Endothelial cell of umbilical vein (primary cell): ENCODE results near the gene DCAF7. TPM values are rescaled to one million over a fixed set of nuclear protein-coding genes. Genes with fewer than 3 reads are reported as not detected.

Source experiments
- BruUV-seq: library from RNA; stranded (reverse); fragments of 400-500 nt; replicated peaks from 2 replicates; lab custom pipeline; 2021; lab: Mats Ljungman, UMichigan
- CTCF ChIA-PET: fragments of 300-600, 350-600 bp; sonication (Branson Sonifier 250); formaldehyde crosslinking; loops from one replicate; lab custom pipeline; 2021; ENCODE audit warnings: antibody characterized with exemption, inconsistent platforms; lab: Charles Lee
- POLR2A ChIA-PET: fragments of 300-600, 350-600 bp; sonication (Branson Sonifier 250); formaldehyde crosslinking; loops from one replicate; lab custom pipeline; 2021; ENCODE audit warnings: antibody characterized with exemption, inconsistent platforms; lab: Charles Lee
- DNase-seq: peaks from one replicate; pipeline ENCODE4 v3.0.0-alpha.2; 2011; ENCODE audit warnings: low read depth, low spot score
- FAIRE-seq: peaks from 2 replicates; lab custom pipeline; 2011; peaks lifted over from hg19 to GRCh38; lab: Jason Lieb, UNC
- H2AFZ ChIP-seq: 2 replicates; pipeline ENCODE4 v1.6.0; 2012; ENCODE audit warnings: low read depth, low read length, control low read depth, inconsistent platforms
- H3K27ac ChIP-seq: 2 replicates; pipeline ENCODE4 v1.5.1; 2011; ENCODE audit warnings: low read depth, mild to moderate bottlenecking, control low read depth, low read length, moderate library complexity; ENCODE audit not compliant: insufficient read depth
- H3K27me3 ChIP-seq, 2 experiments: 2 replicates each; pipeline versions ENCODE4 v1.6.0 to v1.6.1; 2011; ENCODE audit warnings: low read length in 2 of 2, mixed read lengths in 1 of 2; ENCODE audit not compliant: control insufficient read depth in 2 of 2, insufficient read depth in 2 of 2
- H3K36me3 ChIP-seq, 2 experiments: 2 replicates in 1 of 2; 3 replicates in 1 of 2; pipeline ENCODE4 v1.5.1; 2011; ENCODE audit warnings: low read length in 2 of 2, mild to moderate bottlenecking in 1 of 2, moderate library complexity in 1 of 2; ENCODE audit not compliant: control insufficient read depth in 2 of 2, insufficient read depth in 2 of 2; ENCODE audit errors: extremely low read depth in 1 of 2
- H3K4me1 ChIP-seq: 3 replicates; pipeline ENCODE4 v1.5.1; 2011; ENCODE audit warnings: mild to moderate bottlenecking, low read length; ENCODE audit not compliant: control insufficient read depth, insufficient read depth; ENCODE audit errors: extremely low read depth
- H3K4me2 ChIP-seq: 2 replicates; pipeline ENCODE4 v1.6.1; 2011; ENCODE audit warnings: low read length, control low read depth, mixed read lengths; ENCODE audit not compliant: insufficient read depth
- H3K4me3 ChIP-seq, 3 experiments: fragments of 200-600 bp in 1 of 3; sonication (generic), shearing (Covaris generic) in 1 of 3; replicated peaks in 1 of 3; 2 replicates each; pipeline ENCODE4 v1.5.1; 2011 to 2016; ENCODE audit warnings: control low read depth in 3 of 3, low read length in 3 of 3, mild to moderate bottlenecking in 2 of 3, inconsistent platforms in 1 of 3, low read depth in 1 of 3, moderate library complexity in 1 of 3; ENCODE audit not compliant: insufficient read depth in 1 of 3
- H3K79me2 ChIP-seq: 2 replicates; pipeline ENCODE4 v1.6.0; 2012; ENCODE audit warnings: low read length, inconsistent platforms; ENCODE audit not compliant: control insufficient read depth, insufficient read depth
- H3K9ac ChIP-seq: replicated peaks from 2 replicates; pipeline ENCODE3; 2011; ENCODE audit warnings: low read length, control low read depth; ENCODE audit not compliant: insufficient read depth; ENCODE audit errors: extremely low read depth
- H3K9me1 ChIP-seq: replicated peaks from 3 replicates; pipeline ENCODE4 v1.6.0; 2011; ENCODE audit warnings: mild to moderate bottlenecking, low read length; ENCODE audit not compliant: control insufficient read depth, insufficient read depth; ENCODE audit errors: extremely low read depth
- H3K9me3 ChIP-seq: replicated peaks from 2 replicates; pipeline ENCODE4 v1.5.1; 2012; ENCODE audit warnings: low read length, inconsistent platforms; ENCODE audit not compliant: control insufficient read depth, insufficient read depth
- H4K20me1 ChIP-seq: replicated peaks from 2 replicates; pipeline ENCODE3; 2011; ENCODE audit warnings: mild to moderate bottlenecking, low read length; ENCODE audit not compliant: control insufficient read depth, insufficient read depth; ENCODE audit errors: extremely low read depth
- CTCF ChIP-seq, 2 donors: IDR thresholded peaks; 1 replicate in 1 of 2; 2 replicates in 1 of 2; pipeline ENCODE4 v1.5.1; 2011; ENCODE audit warnings: low read length in 2 of 2, mild to moderate bottlenecking in 2 of 2, moderate library complexity in 2 of 2, control low read depth in 1 of 2, inconsistent platforms in 1 of 2, low read depth in 1 of 2; ENCODE audit not compliant: insufficient read depth in 1 of 2; ENCODE audit errors: extremely low read depth in 1 of 2
- EZH2 ChIP-seq: IDR thresholded peaks from 2 replicates; pipeline ENCODE4 v1.6.1; 2012; ENCODE audit warnings: borderline replicate concordance, low read depth, mild to moderate bottlenecking, moderate library complexity, low read length, inconsistent platforms; ENCODE audit not compliant: severe bottlenecking
- FOS ChIP-seq: IDR thresholded peaks from 2 replicates; pipeline ENCODE4 v1.6.1; 2011; ENCODE audit warnings: mild to moderate bottlenecking, low read length, moderate library complexity, borderline replicate concordance; ENCODE audit not compliant: insufficient read depth
- GATA2 ChIP-seq: IDR thresholded peaks from 2 replicates; pipeline ENCODE4 v1.7.0; 2011; ENCODE audit warnings: low read depth, mild to moderate bottlenecking, moderate library complexity, mixed read lengths, low read length; ENCODE audit not compliant: insufficient read length, insufficient read depth
- JUN ChIP-seq: IDR thresholded peaks from 2 replicates; pipeline ENCODE4 v1.6.1; 2011; ENCODE audit warnings: borderline replicate concordance, low read depth; ENCODE audit not compliant: insufficient read length, insufficient read depth
- MYC ChIP-seq: IDR thresholded peaks from one replicate; pipeline ENCODE4 v1.6.1; 2011; ENCODE audit warnings: mild to moderate bottlenecking, low read depth, low read length
- POLR2A ChIP-seq: IDR thresholded peaks from 2 replicates; pipeline ENCODE4 v1.6.1; 2012; ENCODE audit warnings: low read depth, mild to moderate bottlenecking, control low read depth, low read length
- POLR2AphosphoS5 ChIP-seq: IDR thresholded peaks from 2 replicates; pipeline ENCODE4 v1.6.1; 2012; ENCODE audit warnings: low read depth, mild to moderate bottlenecking, control low read depth, low read length, moderate library complexity; ENCODE audit not compliant: insufficient read depth
- dilution Hi-C: fragments of 300-500 bp; cut with MboI; formaldehyde crosslinking; loops from one replicate; pipeline ENCODE4 v1.15.0; 2019; ENCODE audit warnings: low sequenced_read_pairs; ENCODE audit not compliant: extremely low pct_ligation_motif_present
- intact Hi-C: fragments of 100-400 bp; cut with micrococcal nuclease; formaldehyde crosslinking; loops from one replicate; pipeline ENCODE4 v1.10.0; 2022
- polyA plus RNA-seq, 4 experiments: library from polyadenylated mRNA; depleted of rRNA in 3 of 4; stranded (reverse) in 3 of 4; unstranded in 1 of 4; fragments of >200 nt; gene quantifications; 2 replicates each; pipeline versions ENCODE4 v1.2.1 to v1.2.3, GENCODE V29; 2011 to 2012; ENCODE audit warnings: missing spikeins in 1 of 4
- total RNA-seq: library from RNA; stranded (reverse); gene quantifications from 2 replicates; pipeline ENCODE4 v1.2.3, GENCODE V29; 2021
- TF ChIP-seq, protein P1 (sequence below): IDR thresholded peaks from 2 replicates; pipeline ENCODE4 v1.6.1; 2011; ENCODE audit not compliant: insufficient read depth, insufficient read length

The DCAF7 gene
- total and polyA plus RNA-seq, 2 donors (not counting 3 experiments of a cell fraction or from before 2014, with no cell fraction given) = 82.8 to 100 TPM

DNA sequence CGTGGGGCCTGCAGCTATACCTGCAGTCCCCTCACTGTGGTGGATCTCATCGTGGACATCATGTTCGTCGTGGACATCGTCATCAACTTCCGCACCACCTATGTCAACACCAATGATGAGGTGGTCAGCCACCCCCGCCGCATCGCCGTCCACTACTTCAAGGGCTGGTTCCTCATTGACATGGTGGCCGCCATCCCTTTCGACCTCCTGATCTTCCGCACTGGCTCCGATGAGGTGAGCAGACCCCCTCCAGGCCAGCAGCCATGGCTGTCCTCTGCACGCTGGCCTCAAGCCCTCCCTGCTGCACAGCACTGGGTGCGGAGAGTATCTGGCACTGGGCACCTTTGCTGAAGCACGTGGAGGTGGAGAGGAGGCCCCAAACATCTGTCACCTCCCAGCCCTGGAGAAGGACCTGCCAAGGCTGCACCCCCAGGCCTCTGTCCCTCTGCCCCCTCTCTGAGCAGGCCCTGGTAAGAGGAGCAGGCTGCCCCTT is 16.2 kb upstream of the DCAF7 start:
- dilution Hi-C loops = no loop called here
- no peak overlapping the region for H2AFZ ChIP-seq
- H3K27ac ChIP-seq = no peak overlapping the region
- no peak for TF ChIP-seq GATA2
- TF ChIP-seq, protein P1, sequence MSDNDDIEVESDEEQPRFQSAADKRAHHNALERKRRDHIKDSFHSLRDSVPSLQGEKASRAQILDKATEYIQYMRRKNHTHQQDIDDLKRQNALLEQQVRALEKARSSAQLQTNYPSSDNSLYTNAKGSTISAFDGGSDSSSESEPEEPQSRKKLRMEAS = no peak
- no peak for TF ChIP-seq EZH2
- no peak for TF ChIP-seq POLR2AphosphoS5
- TF ChIP-seq CTCF (IDR thresholded peaks at IDR 0.05; ENCODE audit: extremely low read depth in 1 of 2, insufficient read depth in 1 of 2, low read depth in 1 of 2, low read length in 2 of 2) = no peak
- TF ChIP-seq POLR2A = no peak
- no peak for TF ChIP-seq MYC
- no peak for TF ChIP-seq JUN
- TF ChIP-seq FOS = no peak
- H3K9ac ChIP-seq = no peak overlapping the region
- no peaks in the 10 kb centered on the region for H3K79me2 ChIP-seq
- FAIRE-seq (no peak), DNase-seq (no peak)
- H3K4me2 ChIP-seq = no peak overlapping the region
- intact Hi-C loops = no loop called here
- ChIA-PET CTCF (interaction anchor here (1.6 kb wide), 1 partner anchor 109 kb away, joined by 4 read pairs; no protein-coding TSS in a partner anchor), POLR2A (no interaction called here)
- no peaks in the 10 kb centered on the region for H3K9me3 ChIP-seq
- no peaks in the 10 kb centered on the region for H3K4me1 ChIP-seq
- H3K9me1 ChIP-seq = no peaks in the 10 kb centered on the region
- no peaks in the 10 kb centered on the region for H4K20me1 ChIP-seq
- no peak overlapping the region for H3K4me3 ChIP-seq
- no TSS peak for BruUV-seq
- peaks cover 13 to 16% of the 10 kb centered on the region in 2 experiments for H3K27me3 ChIP-seq
- no peaks in the 10 kb centered on the region for H3K36me3 ChIP-seq
